Stomach (tissue), 9 donors: Measurements from ENCODE around the gene CUX1. TPM values are rescaled to one million over a fixed set of nuclear protein-coding genes. Genes with fewer than 3 reads are reported as not detected.

Experiments
- DNase-seq, 2 donors: peaks; one replicate each; pipeline versions ENCODE4 v3.0.0 to v3.0.0-alpha.2; 2013 to 2019
- H3K27ac ChIP-seq, 5 donors: fragments of 200-600 bp in 4 of 5; sonication (generic) in 4 of 5; one replicate each; pipeline ENCODE4 v1.5.1; 2013 to 2019; ENCODE audit warnings: mild to moderate bottlenecking in 1 of 5, moderate library complexity in 1 of 5
- H3K27me3 ChIP-seq, 3 donors: fragments of 200-600 bp; sonication (generic); one replicate each; pipeline ENCODE4 v1.5.1; 2017 to 2019; ENCODE audit warnings: mixed run types in 1 of 3
- H3K36me3 ChIP-seq, 4 donors: fragments of 200-600 bp; sonication (generic); 1 replicate in 3 of 4; 2 replicates in 1 of 4; pipeline ENCODE4 v1.5.1; 2016 to 2019
- H3K4me1 ChIP-seq, 4 donors: fragments of 200-600 bp; sonication (generic); one replicate each; pipeline ENCODE4 v1.5.1; 2016 to 2019
- H3K4me3 ChIP-seq, 4 donors: fragments of 200-600 bp; sonication (generic) in 3 of 4; one replicate each; pipeline ENCODE4 v1.5.1; 2016 to 2019; ENCODE audit warnings: mild to moderate bottlenecking in 1 of 4
- H3K9me3 ChIP-seq, 4 donors: fragments of 200-600 bp; sonication (generic); one replicate each; pipeline ENCODE4 v1.5.1; 2016 to 2019
- EP300 ChIP-seq: sonication (generic); formaldehyde crosslinking; IDR thresholded peaks from one replicate; pipeline ENCODE4 v1.6.1; 2017; ENCODE audit warnings: antibody characterized with exemption
- POLR2A ChIP-seq, 4 donors: fragments of 450-650 bp; IDR thresholded peaks; one replicate each; pipeline ENCODE4 v1.6.1; 2016; ENCODE audit warnings: antibody characterized with exemption in 4 of 4, control low read depth in 2 of 4, mild to moderate bottlenecking in 1 of 4, moderate library complexity in 1 of 4
- POLR2AphosphoS5 ChIP-seq, 3 donors: sonication (generic); formaldehyde crosslinking; IDR thresholded peaks; one replicate each; pipeline ENCODE4 v1.6.1; 2016; ENCODE audit warnings: antibody characterized with exemption in 3 of 3
- WGBS, 5 donors: extraction: QIAGEN DNeasy Blood & Tissue Kit in 3 of 5; methylation state at CpG; one replicate each; pipeline versions ENCODE4 v1.1.5 to v1.1.7; 2013 to 2018; 5-methylcytosine and 5-hydroxymethylcytosine counted together
- intact Hi-C: fragments of 100-400 bp; cut with DNase I; formaldehyde crosslinking; loops from one replicate; pipeline ENCODE4 v1.15.1; 2023; ENCODE audit warnings: low total_unique reads
- polyA plus RNA-seq, 3 donors: library from polyadenylated mRNA; stranded (reverse); fragments of 200-250 nt; gene quantifications; one replicate each; pipeline ENCODE4 v1.2.3, GENCODE V29; 2013
- total RNA-seq, 5 donors: library from RNA; depleted of rRNA; stranded (reverse); fragments of >200 nt; gene quantifications; one replicate each; pipeline versions ENCODE4 v1.1.0 to v1.2.3, GENCODE V29; 2014 to 2016
- TF ChIP-seq, protein P1 (sequence below), 7 experiments: fragments of 450-650 bp in 4 of 7; fragments of 200-600 bp in 3 of 7; sonication (generic) in 3 of 7; IDR thresholded peaks; one replicate each; pipeline ENCODE4 v1.5.1; 2016 to 2019; ENCODE audit warnings: antibody characterized with exemption in 7 of 7, control low read depth in 2 of 7, mild to moderate bottlenecking in 1 of 7
- donor health status: healthy with polysubstance abuse.
- donor health status: Bipolar disorder and iron deficiency.
- donor health status: healthy.

Gene CUX1
- total and polyA plus RNA-seq, 8 donors, result 24.7 to 201 (median 54.7) TPM

DNA sequence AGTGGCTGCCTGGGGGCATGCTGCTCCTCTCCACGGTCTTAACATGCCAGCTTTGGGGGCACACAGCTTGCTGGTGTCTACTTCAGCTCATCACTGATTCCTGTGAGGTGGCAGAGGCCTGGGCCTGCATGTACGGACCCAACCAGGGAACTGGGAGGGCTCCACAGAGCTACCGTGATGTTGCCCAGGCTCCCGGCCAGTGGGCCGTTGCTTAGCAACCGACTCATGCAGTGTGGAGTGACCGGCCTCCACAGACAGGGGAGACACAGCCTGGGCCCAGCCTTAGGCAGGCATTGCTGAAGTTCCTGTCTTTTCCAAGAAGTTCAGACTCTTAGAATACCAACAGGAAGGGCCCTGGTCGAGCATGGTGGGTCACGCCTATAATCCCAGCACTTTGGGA is 443.4 kb downstream of the CUX1 start:
- TF ChIP-seq EP300, result no peak
- TF ChIP-seq, protein P1, sequence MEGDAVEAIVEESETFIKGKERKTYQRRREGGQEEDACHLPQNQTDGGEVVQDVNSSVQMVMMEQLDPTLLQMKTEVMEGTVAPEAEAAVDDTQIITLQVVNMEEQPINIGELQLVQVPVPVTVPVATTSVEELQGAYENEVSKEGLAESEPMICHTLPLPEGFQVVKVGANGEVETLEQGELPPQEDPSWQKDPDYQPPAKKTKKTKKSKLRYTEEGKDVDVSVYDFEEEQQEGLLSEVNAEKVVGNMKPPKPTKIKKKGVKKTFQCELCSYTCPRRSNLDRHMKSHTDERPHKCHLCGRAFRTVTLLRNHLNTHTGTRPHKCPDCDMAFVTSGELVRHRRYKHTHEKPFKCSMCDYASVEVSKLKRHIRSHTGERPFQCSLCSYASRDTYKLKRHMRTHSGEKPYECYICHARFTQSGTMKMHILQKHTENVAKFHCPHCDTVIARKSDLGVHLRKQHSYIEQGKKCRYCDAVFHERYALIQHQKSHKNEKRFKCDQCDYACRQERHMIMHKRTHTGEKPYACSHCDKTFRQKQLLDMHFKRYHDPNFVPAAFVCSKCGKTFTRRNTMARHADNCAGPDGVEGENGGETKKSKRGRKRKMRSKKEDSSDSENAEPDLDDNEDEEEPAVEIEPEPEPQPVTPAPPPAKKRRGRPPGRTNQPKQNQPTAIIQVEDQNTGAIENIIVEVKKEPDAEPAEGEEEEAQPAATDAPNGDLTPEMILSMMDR (IDR thresholded peaks at IDR 0.05), result no peak
- no peak for TF ChIP-seq POLR2AphosphoS5 (IDR thresholded peaks at IDR 0.05)
- no peak for TF ChIP-seq POLR2A (IDR thresholded peaks at IDR 0.05)
- 47 to 62% (median 58%) methylated on average over 7 to 9 of the region's 9 CpGs for WGBS, 5 donors

DNA sequence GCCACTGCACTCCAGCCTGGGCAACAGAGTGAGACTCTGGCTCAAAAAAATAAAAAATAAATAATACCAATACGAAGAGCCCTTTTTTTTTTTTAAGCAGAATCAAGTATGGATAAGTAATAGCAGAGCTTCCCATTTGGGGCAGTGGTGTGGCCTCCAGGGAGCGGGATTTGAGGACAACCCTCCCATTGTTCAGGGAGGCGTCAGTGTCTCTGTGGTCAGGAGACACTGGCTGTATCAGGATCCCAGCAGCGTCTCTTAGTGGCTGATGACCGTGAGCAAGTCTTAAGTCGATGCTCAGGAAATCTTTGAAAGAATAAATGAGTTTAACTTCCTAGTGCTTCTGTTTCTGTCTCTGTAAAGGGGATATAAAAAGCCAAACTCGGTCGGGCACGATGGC is 444.0 kb downstream of the CUX1 start:
- no peak overlapping the region for H3K4me3 ChIP-seq
- TF ChIP-seq POLR2AphosphoS5 (IDR thresholded peaks at IDR 0.05) (no peak), EP300 (no peak), POLR2A (IDR thresholded peaks at IDR 0.05) (no peak)
- TF ChIP-seq, protein P1 (IDR thresholded peaks at IDR 0.05), result no peak
- DNase-seq, result no peak
- no peaks in the 10 kb centered on the region for H3K9me3 ChIP-seq
- no peaks in the 10 kb centered on the region for H3K4me1 ChIP-seq
- intact Hi-C loops, result no loop called here
- no peaks in the 10 kb centered on the region for H3K27me3 ChIP-seq
- no peak overlapping the region for H3K27ac ChIP-seq
- WGBS, 5 donors, result 72 to 89% (median 84%) methylated on average over 9 of the region's 9 CpGs
- no peaks in the 10 kb centered on the region for H3K36me3 ChIP-seq

More for the DNA sequence above, 443.4 kb downstream of the CUX1 start:
- Histone ChIP-seq H3K36me3 (no peaks in the 10 kb centered on the region), H3K9me3 (no peaks in the 10 kb centered on the region), H3K4me3 (no peak overlapping the region), H3K4me1 (no peaks in the 10 kb centered on the region), H3K27me3 (no peaks in the 10 kb centered on the region), H3K27ac (no peak overlapping the region)
- intact Hi-C loops, result no loop called here
- peak in 1 of 2 donors; percentile 81 for DNase-seq

DNA sequence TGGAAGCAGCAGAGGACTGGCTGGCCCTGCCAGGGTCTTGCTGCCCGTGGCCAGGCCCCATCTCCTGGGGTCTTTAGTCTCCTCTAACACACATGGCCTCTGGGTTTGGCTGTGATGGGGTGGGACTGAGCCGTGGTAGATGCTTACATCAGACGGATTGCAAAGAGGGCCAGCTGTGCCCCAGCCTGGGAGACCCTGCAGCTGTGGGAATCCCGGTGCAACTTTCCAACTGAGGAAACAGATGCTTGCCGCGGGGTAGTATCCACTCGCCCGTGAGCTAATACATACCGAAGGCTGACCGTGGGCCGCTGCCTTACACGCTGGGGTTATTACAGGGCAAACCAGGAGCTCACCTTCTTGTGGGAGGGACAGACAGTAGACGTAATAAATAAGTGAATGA is 445.1 kb downstream of the CUX1 start:
- TF ChIP-seq EP300 (no peak), POLR2AphosphoS5 (IDR thresholded peaks at IDR 0.05) (no peak), POLR2A (IDR thresholded peaks at IDR 0.05) (no peak)
- TF ChIP-seq, protein P1 (IDR thresholded peaks at IDR 0.05), result no peak
- Histone ChIP-seq H3K9me3 (no peaks in the 10 kb centered on the region), H3K4me3 (no peak overlapping the region), H3K27ac (no peak overlapping the region), H3K27me3 (no peaks in the 10 kb centered on the region), H3K36me3 (no peaks in the 10 kb centered on the region), H3K4me1 (no peaks in the 10 kb centered on the region)
- intact Hi-C loops, result no loop called here
- no peak for DNase-seq
- WGBS, 5 donors, result 88 to 92% (median 89%) methylated on average over 13 of the region's 13 CpGs

DNA sequence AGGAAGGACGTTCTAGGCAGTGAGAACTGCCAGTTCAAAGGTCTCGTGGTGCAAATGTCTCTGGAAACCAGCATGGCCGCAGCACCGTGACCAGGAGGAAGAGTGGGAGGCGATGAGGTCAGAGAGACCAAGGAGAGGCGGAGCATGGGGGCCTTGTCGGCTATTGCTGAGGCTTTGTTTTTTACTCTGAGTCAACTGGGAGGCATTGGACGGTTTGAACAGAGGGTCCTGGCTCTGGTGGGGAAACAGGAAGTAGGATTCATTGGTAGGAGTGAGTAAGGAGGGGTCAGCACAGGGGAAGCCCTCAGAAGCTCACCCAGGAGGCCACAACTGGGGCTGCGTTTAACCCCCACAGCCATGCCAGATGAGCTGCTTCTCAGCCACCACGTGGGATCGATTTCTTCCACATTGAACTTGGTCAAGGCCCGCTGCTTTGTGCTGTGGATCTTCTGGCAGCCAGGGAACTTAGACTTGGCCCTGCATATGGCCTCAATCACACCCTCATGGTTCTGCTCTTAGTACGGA is 447.0 kb downstream of the CUX1 start:
- Histone ChIP-seq H3K27me3 (no peaks in the 10 kb centered on the region), H3K9me3 (no peaks in the 10 kb centered on the region), H3K4me1 (no peaks in the 10 kb centered on the region), H3K27ac (no peak overlapping the region), H3K4me3 (no peak overlapping the region), H3K36me3 (no peaks in the 10 kb centered on the region)
- intact Hi-C loops, result no loop called here
- TF ChIP-seq EP300 (no peak), POLR2AphosphoS5 (IDR thresholded peaks at IDR 0.05) (no peak), POLR2A (IDR thresholded peaks at IDR 0.05) (no peak)
- TF ChIP-seq, protein P1 (IDR thresholded peaks at IDR 0.05), result no peak
- WGBS, 5 donors, result 76 to 81% (median 79%) methylated on average over 13 of the region's 13 CpGs
- no peak for DNase-seq
